Keratinocyte (primary cell): Measurements from ENCODE around the gene CLTRN.

Experiments
- CTCF ChIP-seq, 3 experiments: IDR thresholded peaks in 1 of 3; conservative IDR thresholded peaks in 1 of 3; optimal IDR thresholded peaks in 1 of 3; 2 replicates in 2 of 3; 3 replicates in 1 of 3; pipeline versions ENCODE3 to v1.5.1; 2011; ENCODE audit warnings: low read length in 3 of 3, mild to moderate bottlenecking in 3 of 3, moderate library complexity in 2 of 3, control low read depth in 1 of 3, inconsistent platforms in 1 of 3; ENCODE audit not compliant: insufficient read depth in 2 of 3; ENCODE audit errors: extremely low read depth in 1 of 3
- EZH2 ChIP-seq: IDR thresholded peaks from one replicate; pipeline ENCODE4 v1.6.1; 2012; ENCODE audit warnings: inconsistent platforms, mild to moderate bottlenecking, low read length, moderate library complexity

DNA sequence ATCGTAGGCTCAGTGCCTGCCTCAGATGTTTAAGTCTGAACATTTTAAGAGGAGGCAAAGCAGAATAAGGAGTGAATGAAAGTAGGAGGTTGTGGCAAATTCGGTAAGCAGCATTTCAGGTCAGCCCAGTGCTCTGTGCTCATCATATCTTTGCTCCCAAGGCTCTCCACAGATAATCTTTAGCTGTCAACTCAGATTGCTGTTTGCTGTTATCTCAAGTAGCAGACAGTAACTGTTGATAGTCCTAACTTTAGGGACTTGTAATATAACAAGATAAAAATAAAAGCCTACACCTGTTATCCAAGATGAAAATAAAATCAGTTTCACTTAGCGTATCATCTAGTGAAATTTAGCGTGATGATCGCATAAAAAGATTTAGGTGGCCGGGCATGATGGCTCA is 18.6 kb upstream of the CLTRN start:
- TF ChIP-seq EZH2 (no peak), CTCF (optimal IDR thresholded peaks at IDR 0.05 in 1 of 3, IDR thresholded peaks at IDR 0.05 in 1 of 3, conservative IDR thresholded peaks at IDR 0.05 in 1 of 3; ENCODE audit: extremely low read depth in 1 of 3, insufficient read depth in 2 of 3, low read length in 3 of 3) (no peak)
